Posterior vena cava (tissue), 2 donors: ENCODE results near the gene GLI1. TPM values are rescaled to one million over a fixed set of nuclear protein-coding genes. Genes with fewer than 3 reads are reported as not detected.

Source experiments
- microRNA-seq, 2 donors: library from miRNA; unstranded; fragments of <30 nt; microRNA quantifications; one replicate each; pipeline ENCODE4 v1.2.0, GENCODE V29; 2020 to 2021; ENCODE audit warnings: borderline microRNAs expressed in 2 of 2
- total RNA-seq, 2 donors: library from RNA; stranded (reverse); fragmentation: NEBNext Ultra II Directional; extraction: Animal tissue kit (Norgen Biotek cat#: 25700); gene quantifications; one replicate each; pipeline ENCODE4 v1.2.1, GENCODE V29; 2021
- donor health status: DM: yes; HTN: yes; CAD: no.
- donor health status: DM: yes; HTN: yes; CAD: no.

GLI1 gene
- total RNA-seq, 2 donors from 2014 or later = 0.90 to 3.2 TPM

Small RNAs within 50 kb of the gene (microRNA-seq; reads per million reads assigned to microRNA genes)
- gene MIR616 (0.32 to 0.78 reads per million in 2 donors), gene MIR6758 (0 to 1.3 reads per million in 2 donors)

Other genes starting within 250 kb of the GLI1 start
- gene NXPH4, start 243.0 kb upstream of the GLI1 start, total RNA-seq = under 1 TPM; 0.24 to 0.79 TPM
- gene SHMT2, start 230.1 kb upstream of the GLI1 start, total RNA-seq = 10 to 100 TPM; 53.2 to 53.7 TPM
- gene STAC3, start 208.6 kb upstream of the GLI1 start, total RNA-seq = 1 to 10 TPM; 1.2 to 2.8 TPM
- gene R3HDM2, start 28.7 kb upstream of the GLI1 start, total RNA-seq = 10 to 100 TPM; 49.7 to 51.8 TPM
- gene INHBC, start 25.0 kb upstream of the GLI1 start, total RNA-seq = not detected
- gene INHBE, start 4.5 kb upstream of the GLI1 start, total RNA-seq = not detected
- 10 to 100 TPM; 12.7 to 20.7 TPM for gene ARHGAP9, start 20.1 kb downstream of the GLI1 start, total RNA-seq
- 100 to 1,000 TPM; 135 to 142 TPM for gene MARS1, start 28.3 kb downstream of the GLI1 start, total RNA-seq
- 10 to 100 TPM; 34.0 to 43.8 TPM for gene DDIT3, start 60.7 kb downstream of the GLI1 start, total RNA-seq
- gene MBD6, start 63.0 kb downstream of the GLI1 start, total RNA-seq = 10 to 100 TPM; 46.5 to 49.1 TPM
- gene DCTN2, start 87.4 kb downstream of the GLI1 start, total RNA-seq = 100 to 1,000 TPM in 1 of 2 donors, 10 to 100 TPM in 1; 90.6 to 104 TPM
- under 1 TPM; 0.10 to 0.14 TPM for gene KIF5A, start 90.3 kb downstream of the GLI1 start, total RNA-seq
- 10 to 100 TPM; 26.0 to 27.4 TPM for gene PIP4K2C, start 131.4 kb downstream of the GLI1 start, total RNA-seq
- 10 to 100 TPM; 32.4 to 35.6 TPM for gene DTX3, start 145.0 kb downstream of the GLI1 start, total RNA-seq
- gene ARHGEF25, start 151.7 kb downstream of the GLI1 start, total RNA-seq = 10 to 100 TPM; 78.8 to 82.8 TPM
- gene B4GALNT1, start 173.4 kb downstream of the GLI1 start, total RNA-seq = 1 to 10 TPM; 4.3 to 6.0 TPM
- 100 to 1,000 TPM; 186 to 279 TPM for gene OS9, start 234.3 kb downstream of the GLI1 start, total RNA-seq